Endothelial cell of hepatic sinusoid (primary cell): Measurements from ENCODE around the gene MTERF2.
"Not testable (repeated sequence)": the region's sequence is repeated elsewhere in the genome, so short reads cannot be mapped to it uniquely, and the experiment has no call there.

Experiments used
- in situ Hi-C: cut with HindIII; loops from 2 replicates; pipeline ENCODE4 v1.10.0; 2017; ENCODE audit warnings: low sequenced_read_pairs

The MTERF2 gene, protein sequence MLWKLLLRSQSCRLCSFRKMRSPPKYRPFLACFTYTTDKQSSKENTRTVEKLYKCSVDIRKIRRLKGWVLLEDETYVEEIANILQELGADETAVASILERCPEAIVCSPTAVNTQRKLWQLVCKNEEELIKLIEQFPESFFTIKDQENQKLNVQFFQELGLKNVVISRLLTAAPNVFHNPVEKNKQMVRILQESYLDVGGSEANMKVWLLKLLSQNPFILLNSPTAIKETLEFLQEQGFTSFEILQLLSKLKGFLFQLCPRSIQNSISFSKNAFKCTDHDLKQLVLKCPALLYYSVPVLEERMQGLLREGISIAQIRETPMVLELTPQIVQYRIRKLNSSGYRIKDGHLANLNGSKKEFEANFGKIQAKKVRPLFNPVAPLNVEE

DNA sequence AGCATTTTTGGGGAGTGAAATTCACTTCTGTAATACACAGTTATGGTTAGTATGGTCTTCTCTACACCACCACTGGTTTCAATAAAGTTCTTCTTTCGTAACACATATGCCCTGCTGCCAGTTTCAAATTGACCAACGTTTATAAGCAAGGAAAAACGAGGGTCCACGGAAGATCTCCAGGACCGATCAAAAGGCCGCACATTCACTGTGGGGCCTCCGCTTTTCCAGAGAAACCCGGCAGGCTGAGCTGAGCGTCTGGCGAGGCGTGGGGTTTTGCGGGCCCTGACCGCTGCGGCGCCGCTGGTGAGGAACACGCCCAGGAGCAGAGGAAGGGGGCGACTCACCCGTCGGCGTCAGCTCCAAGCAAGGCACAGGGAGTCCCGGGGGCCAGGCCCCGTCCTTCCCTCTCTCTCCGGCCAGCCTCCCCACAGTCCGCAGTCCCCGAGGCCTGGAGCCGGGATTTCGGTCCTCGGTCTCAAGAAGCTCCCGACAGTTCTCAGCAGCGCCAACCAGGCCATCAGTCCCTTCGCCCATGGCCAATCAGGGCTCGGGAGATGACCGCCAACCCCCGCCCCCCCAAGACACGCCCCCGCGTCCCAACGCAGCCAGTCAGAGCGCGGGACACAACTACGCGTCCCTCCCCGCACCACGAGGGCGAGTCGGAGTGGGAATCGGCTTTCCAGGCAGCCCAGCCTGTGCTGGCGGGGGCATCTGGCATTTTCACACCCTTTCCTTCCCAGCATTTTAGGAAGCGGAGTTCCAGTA lies at the start of gene MTERF2:
Gene MTERF2 (minus strand): TSS at position 522 of the 765 bp plus-strand sequence. CDS start 8,432 bp downstream, outside the sequence.
- in situ Hi-C loops, result no loop called here

- in situ Hi-C loops, result no loop called here
Observed at GRCh38 chr12:107035733-107036132, 48.8 kb upstream of the MTERF2 start.

- in situ Hi-C loops, result no loop called here
Observed at GRCh38 chr12:107033758-107034739, 47.1 kb upstream of the MTERF2 start.

DNA sequence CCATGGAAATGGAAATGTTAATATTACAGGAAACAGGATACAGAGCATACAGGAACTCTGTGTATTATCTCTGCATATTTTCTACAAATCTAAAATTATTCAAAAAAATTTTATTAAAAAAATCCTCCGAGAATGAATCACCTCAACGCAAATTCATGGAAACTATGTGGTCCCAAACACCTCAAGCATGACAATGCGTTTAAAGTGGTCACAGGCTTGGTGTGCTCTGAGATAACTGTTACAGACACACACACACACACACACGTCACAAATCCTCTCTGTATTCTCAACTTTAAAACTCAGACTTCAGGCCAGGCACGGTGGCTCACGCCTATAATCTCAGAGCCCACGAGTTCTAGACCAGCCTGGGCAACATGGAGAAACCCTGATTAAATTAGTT lies 45.3 kb upstream of the MTERF2 start:
- in situ Hi-C loops, result no loop called here

DNA sequence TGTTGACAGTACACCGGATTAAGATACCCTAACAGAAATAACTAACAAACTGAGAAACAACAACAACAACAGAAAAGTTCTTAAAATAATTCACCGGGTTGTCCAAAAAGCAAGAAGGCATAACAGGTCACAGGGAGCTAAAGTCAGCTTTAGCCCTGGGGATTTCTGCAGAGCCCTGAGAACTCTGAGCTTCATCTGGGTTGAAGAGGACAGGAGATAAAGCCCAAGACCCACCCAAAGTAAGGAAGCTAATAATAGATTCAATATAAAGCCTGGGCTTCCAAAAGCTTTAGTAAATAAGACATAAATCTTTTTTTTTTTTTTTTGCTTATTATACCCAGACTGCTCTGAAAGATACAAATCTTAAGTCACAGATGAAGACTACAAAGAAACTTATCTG lies 44.1 kb upstream of the MTERF2 start:
- in situ Hi-C loops, result no loop called here

GRCh38 chr12:107029081-107029480 lies 42.1 kb upstream of the MTERF2 start:
- in situ Hi-C loops, result no loop called here

GRCh38 chr12:107027636-107028053 lies 40.7 kb upstream of the MTERF2 start:
- in situ Hi-C loops, result no loop called here

DNA sequence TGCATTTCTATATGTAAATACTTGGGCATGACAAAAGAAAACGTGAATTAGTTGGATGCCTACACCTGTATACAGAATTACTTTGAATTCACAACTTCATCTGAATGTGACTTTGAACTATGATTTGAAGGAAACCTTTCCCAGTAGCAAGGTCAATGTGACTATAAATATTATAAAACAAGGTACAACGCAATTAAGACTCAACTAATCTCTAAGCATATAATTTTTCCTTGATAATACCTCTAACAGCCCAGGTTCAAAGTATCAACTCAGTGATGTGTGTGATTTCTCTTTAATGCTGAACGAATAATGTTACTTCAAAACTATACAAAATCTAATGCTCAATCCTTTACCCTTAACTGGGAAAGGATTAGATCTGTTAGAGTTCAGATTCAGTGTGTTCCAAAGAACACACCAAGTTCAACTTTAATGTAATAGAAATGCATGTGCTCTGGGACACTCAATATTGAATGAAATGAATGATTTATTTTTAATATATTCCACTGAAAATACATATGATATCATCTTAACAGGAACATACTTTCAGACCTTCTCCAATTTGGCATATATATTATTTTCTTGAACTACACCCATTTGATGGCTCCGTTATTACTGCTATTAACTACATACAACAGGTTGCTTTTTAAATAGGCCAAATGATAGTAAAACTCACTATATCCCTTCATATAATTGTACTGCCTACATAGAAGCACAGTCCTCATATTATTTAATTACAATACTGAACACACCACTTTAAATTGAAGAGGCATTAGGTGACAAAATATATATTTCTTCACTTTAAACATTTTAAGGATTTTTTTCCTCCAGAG lies 40.1 kb upstream of the MTERF2 start:
- in situ Hi-C loops, result no loop called here

- in situ Hi-C loops, result not testable (repeated sequence)
Observed at GRCh38 chr12:107026356-107026755, 39.4 kb upstream of the MTERF2 start.

- in situ Hi-C loops, result no loop called here
Observed at GRCh38 chr12:107025671-107026070, 38.7 kb upstream of the MTERF2 start.

DNA sequence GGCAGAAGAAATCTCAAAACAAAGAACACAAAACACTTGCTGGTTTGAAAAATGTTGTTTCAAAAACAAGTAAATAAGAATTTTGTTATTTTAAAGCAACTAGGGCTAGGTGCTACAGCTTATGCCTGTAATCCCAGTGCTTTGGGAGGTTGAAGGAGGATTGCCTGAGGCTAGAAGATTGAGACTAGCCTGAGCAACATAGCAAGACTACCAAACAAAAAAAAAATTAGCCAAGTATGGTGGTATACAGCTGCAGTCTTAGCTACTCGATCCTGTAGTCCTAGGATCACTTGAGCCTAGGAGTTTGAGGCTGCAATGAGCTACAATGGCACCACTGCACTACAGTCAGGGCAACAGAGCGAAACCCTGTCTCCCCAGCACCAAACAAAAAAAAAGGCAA lies 32.6 kb upstream of the MTERF2 start:
- in situ Hi-C loops, result no loop called here

DNA sequence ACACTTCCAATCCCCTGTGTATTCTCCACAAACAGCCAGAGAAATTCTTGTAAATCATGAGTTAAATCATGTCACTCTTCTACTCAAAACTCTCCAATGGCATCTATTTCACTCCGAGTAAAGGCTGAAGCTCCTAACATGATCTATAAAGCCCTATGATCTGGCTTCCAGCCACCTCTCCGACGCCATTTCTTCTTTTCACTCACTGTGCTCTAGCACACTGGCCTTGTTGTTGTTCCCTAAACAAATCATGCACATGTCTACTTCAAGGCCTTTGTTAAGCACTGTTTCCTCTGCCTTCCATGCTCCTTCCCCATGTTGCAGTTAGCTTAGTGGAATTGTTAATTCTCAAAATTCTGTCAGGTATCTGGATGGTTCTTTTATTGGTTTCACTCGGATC lies 30.1 kb upstream of the MTERF2 start:
- in situ Hi-C loops, result no loop called here

- in situ Hi-C loops, result no loop called here
Observed at GRCh38 chr12:107014055-107014454, 27.1 kb upstream of the MTERF2 start.

- in situ Hi-C loops, result no loop called here
Observed at GRCh38 chr12:107012736-107013425, 25.9 kb upstream of the MTERF2 start.

- in situ Hi-C loops, result no loop called here
Observed at GRCh38 chr12:107011519-107011918, 24.6 kb upstream of the MTERF2 start.

- in situ Hi-C loops, result no loop called here
Observed at GRCh38 chr12:107007411-107007810, 20.5 kb upstream of the MTERF2 start.

DNA sequence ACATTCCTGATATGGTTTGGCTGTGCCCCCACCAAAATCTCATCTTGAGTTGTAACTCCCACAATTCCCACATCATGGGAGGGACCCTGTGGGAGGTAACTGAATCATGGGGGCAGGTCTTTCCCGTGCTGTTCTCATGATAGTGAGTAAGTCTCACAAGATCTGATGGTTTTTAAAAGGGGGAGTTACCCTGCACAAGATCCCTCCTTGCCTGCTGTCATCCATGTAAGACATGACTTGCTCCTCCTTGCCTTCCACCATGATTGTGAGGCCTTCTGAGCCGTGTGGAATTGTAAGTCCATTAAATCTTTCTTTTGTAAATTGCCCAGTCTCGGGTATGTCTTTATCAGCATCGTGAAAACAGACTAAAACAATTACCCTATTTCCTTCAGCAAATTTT lies 15.7 kb upstream of the MTERF2 start:
- in situ Hi-C loops, result not testable (repeated sequence)

DNA sequence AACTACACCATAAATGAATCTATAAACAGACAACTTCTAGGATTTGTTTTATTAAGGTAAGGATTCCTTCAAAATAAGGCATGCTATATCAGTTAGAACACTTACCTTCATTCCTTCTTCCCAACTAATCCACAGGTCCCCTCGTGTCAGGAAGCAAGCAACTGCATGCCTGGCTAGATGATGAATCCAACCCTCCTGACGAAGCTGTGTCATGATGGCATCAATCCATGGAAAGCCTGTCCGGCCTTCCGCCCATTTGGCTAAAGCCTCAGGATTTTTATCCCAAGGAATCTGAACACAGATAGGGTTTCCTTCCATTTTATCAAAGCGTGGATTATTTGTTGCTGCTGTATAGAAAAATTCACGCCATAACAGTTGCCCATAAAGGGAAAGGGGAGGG lies 12.5 kb upstream of the MTERF2 start:
- in situ Hi-C loops, result no loop called here

GRCh38 chr12:106997916-106998315 lies 11.0 kb upstream of the MTERF2 start:
- in situ Hi-C loops, result no loop called here
